GM21786 (cell line): ENCODE results near the gene DCP1A.
A peak's percentile ranks its signal among the peaks of the same experiment; 100 is the strongest.
"Not testable (repeated sequence)": the region's sequence is repeated elsewhere in the genome, so short reads cannot be mapped to it uniquely, and the experiment has no call there.

ENCODE experiments used
- ATAC-seq: cut with Tn5 transposase; IDR thresholded peaks from one replicate; pipeline ENCODE4 v1.9.1; 2021; ENCODE audit not compliant: unreplicated experiment

Gene DCP1A

DNA sequence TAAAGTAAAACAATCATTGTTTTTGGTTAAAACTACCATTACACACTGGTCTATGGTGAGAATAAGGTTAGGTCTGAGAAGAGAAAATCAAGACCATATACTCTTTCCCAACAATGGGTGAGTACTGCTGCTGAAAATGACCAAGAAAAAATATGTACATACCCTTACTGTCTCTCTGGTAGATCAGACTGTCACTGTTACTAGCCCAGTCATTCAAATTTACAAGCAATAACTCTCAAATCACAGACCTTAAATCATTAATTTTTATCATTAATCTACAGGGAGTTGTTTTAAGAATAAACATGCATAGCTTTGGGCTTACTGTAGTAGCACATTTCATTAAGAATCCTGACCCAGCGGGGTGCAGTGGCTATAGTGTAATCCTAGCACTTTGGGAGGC is 17.4 kb downstream of the DCP1A start:
- no peak for ATAC-seq

DNA sequence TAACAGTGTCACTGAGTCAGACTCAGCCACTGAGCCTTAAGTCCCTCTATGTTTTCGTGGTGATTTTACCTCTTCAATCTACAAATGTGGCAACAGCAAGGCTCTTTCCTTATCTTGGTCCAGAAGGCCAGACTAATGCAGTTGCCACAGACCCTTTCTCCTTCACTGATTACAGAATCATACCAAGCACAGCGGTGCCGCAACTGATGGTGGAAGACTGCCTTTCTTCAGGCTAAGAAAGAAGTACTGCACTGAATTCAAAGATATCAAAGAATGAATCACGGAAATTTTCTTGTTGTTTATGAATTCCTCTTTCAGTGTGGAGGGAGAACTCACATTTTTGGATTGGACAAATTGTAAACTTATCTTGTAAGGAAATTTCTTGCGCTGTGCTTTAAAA is 18.6 kb downstream of the DCP1A start:
- no peak for ATAC-seq

- not testable (repeated sequence) for ATAC-seq
Observed at GRCh38 chr3:53327986-53328385, 19.4 kb downstream of the DCP1A start.

DNA sequence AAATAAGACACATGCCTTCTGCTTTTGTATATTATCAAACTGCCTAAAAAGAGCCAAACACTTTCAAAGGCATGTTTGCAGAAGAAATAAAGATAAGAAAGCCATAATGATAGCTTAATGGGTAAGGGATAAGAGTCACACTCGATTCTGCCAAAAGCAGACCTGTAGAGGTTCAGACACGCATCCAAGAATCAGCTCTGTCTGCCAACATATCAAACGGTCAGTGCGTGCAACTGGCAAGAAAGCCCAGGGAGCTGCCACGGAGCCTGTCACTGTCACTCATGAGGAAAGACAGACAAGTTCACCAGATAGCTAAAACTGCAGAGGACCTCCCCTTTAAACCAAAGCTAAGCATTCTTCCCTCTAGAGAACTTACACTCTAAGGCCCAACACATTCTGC is 23.2 kb downstream of the DCP1A start:
- no peak for ATAC-seq

- no peak for ATAC-seq
Observed at GRCh38 chr3:53320697-53321096, 26.6 kb downstream of the DCP1A start.

DNA sequence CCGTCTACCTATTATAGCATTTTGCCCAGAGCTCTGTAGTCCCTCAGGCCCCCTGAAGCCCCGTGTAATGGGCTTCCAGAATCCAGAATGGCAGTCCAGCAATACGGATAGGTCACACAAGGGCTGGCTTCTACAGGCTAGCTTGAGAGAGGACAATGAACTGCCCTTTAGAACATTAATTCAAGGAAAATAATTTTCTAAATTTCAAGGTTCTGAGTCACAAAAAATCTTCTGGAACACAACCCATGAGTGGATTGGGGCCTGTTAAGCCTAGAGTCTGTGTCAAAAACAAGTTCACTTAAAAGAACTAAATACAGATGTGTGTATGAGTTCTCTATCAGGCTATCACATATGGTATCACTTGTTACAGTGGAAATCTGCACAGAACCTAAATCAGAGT is 28.8 kb downstream of the DCP1A start:
- no peak for ATAC-seq

DNA sequence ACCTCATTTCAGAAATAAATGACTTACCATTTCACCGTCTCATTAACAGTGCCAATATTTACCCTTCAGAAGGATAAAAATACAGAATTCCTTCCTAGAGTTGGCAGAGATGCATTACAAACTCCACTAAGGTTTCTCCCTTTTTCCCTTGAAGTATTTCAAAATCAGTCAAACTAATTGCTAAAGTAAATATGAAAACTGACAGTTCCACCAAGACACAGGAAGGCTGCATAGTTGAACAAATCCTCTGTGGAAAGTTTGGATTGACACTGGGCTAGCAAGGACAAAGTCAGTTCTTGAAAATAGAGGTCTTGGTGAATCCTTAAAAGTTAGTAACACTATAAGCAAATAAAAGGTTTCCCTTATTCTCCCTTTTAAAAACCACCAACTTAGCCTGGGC is 34.5 kb downstream of the DCP1A start:
- no peak for ATAC-seq

- no peak for ATAC-seq
Observed at GRCh38 chr3:53311882-53312281, 35.5 kb downstream of the DCP1A start.

DNA sequence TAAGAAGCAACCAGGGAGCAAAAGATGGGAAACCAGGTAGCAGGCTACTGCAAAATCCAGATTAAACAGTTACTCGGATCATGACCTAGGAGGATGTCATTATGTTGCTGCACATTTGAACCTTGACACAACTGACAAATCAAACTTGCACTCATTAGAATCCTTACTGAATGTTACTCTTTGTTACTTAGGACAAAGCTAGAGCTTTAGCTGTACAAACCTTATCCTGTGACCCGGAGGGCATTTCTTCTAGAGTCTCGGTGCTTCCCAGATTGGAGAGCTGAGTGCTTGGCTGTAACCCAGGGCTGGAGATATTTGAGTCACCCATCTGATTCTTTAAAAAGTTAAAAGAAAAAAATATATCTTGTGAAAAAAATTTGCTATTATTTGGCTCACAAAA is 43.4 kb downstream of the DCP1A start:
- ATAC-seq = no peak

DNA sequence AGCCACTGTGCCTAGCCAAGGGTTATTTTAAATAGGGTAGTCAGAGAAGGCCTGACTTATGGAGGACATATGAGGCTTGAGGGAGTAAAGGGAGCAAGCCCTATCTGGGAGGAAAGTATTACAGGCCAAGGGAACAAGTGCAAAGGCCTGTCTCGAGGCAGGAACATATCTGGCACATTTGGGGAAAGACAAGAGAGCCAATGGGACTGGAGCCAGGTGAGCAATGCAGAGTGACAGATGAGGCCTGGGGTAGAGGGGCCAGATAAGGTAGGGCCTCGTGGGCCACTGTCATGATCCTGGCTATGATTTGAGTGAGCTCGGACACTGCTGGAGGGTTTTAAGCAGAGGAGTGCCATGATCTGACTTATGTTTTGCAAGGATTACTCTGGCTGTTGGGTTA is 43.8 kb downstream of the DCP1A start:
- no peak for ATAC-seq

- ATAC-seq = no peak
Observed at GRCh38 chr3:53300826-53301225, 46.5 kb downstream of the DCP1A start.

DNA sequence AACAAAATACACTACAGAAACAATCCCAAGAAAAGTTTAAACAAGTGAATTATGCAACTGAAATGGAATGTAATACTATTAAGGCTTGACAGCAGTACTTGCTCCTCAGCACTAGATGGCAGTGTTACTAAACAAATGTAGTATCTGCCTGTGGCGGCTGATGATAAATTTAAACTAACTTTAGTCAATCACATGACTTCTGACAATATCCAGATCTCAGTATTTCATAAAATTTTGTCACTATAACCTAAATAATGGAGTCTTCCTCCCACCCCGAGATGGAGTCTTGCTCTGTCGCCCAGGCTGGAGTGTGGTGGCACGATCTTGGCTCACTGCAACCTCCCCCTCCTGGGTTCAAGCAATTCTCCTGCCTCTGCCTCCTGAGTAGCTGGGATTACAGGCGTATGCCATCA is 47.7 kb downstream of the DCP1A start:
- not testable (repeated sequence) for ATAC-seq

- ATAC-seq = no peak
Observed at GRCh38 chr3:53295410-53295809, 51.9 kb downstream of the DCP1A start.

DNA sequence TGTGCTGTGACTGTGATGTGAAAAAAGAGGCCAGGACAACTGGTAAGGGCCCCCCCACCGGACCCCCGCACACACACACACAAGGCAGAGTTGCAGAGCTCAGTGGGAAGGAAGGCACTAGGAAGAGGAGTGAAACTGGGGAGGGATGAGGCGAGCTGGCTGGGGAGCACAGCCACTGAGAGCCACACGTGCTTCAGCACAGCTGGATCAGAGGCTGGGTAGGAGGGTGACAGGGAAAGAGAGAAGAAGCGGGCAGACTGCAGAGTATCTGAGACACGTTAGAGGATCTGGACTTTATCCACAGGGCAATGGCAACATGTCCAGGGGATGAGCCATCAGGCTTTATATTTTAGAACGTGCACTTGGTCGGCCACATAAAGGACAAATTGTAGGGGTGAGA is 53.5 kb downstream of the DCP1A start:
- no peak for ATAC-seq

- no peak for ATAC-seq
Observed at GRCh38 chr3:53288214-53288613, 59.1 kb downstream of the DCP1A start.

DNA sequence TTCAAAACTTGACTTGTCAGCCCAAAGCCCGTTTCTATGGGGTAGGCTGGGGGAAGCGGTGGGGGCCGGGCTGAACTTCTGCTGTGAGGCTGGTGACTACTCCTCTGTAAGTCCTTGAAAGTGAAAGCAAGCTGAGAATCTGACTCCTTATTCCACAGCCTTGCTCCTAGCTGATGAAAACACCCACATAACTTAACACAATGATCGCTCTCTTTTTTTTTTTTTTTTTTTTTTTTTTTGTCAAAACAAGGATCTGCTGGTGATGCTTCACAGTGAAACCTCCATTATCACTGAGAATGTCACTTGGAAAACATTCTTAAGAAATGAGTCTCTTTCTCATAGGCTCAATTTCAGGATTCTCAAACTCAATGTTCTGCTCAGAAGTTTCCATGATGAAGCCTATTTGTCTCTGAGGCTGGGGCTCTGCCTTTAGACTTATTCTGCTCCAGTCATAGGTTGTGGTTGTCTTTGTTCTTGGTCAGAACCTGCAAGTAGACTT is 60.2 kb downstream of the DCP1A start:
- no peak for ATAC-seq

DNA sequence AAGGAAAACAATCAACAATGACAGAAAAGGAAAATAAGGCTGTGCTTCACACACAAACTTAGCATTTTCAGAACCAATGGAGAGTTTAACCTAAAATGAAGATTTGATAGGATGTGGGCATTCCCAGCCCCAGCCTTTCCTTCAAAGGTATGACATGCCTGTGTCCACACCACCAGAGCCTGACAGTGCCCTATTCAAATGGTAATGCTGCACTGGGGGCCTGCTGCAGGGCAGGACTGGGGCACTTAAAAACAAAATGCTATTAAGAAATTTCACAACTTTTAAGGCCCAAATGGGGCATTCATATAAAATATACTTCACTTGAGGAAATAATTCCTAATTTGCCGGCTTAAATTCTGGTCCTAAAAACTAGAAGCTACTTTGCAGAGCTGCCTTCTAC is 60.6 kb downstream of the DCP1A start:
- no peak for ATAC-seq

GRCh38 chr3:53282581-53282980 is 64.8 kb downstream of the DCP1A start:
- no peak for ATAC-seq

GRCh38 chr3:53278667-53279066 is 68.7 kb downstream of the DCP1A start:
- ATAC-seq = no peak

GRCh38 chr3:53274938-53275605 is 72.3 kb downstream of the DCP1A start:
- ATAC-seq = no peak

- ATAC-seq = no peak
Observed at GRCh38 chr3:53273146-53273670, 74.1 kb downstream of the DCP1A start.

- ATAC-seq = peak; percentile 77
Observed at GRCh38 chr3:53269888-53270880, 77.2 kb downstream of the DCP1A start.
